ENCODE data around the gene NRXN3. TPM values are rescaled to one million over a fixed set of nuclear protein-coding genes. Genes with fewer than 3 reads are reported as not detected.
A peak's percentile ranks its signal among the peaks of the same experiment; 100 is the strongest.

The NRXN3 gene
- total RNA-seq, 1 donor from 2014 or later: 8.7 TPM

DNA sequence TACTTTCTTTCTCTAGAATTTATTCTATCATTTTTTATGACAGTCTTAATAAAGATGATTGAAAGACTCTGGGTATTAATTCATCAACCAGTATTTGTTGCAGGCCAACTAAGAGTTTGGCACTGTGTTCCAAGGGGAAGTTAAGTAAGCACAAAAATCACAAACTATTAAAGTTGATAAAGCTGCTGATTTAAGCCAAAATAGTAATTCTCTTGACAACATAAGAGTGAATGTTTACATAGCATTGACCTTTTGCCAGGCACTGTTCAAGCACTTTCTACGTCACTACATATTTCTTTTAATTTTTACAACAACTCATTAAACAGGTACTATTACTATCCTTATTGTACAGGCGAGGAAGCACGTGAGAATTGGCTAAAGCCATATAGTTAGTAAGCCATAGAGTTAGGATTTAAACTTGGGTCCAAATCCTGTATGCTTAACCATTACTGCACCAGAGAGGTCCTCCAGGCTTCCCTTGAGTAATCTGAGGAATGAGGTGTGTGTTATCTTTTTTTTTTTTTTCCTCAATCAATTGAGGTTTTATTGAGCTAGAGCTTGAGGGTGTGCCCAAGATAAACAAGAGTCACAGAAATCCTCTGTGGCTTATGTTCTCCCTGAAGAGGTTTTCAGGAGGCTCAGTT is 1031.5 kb downstream of the NRXN3 start:
- DNase-seq (ENCODE audit: low spot score): no peak

DNA sequence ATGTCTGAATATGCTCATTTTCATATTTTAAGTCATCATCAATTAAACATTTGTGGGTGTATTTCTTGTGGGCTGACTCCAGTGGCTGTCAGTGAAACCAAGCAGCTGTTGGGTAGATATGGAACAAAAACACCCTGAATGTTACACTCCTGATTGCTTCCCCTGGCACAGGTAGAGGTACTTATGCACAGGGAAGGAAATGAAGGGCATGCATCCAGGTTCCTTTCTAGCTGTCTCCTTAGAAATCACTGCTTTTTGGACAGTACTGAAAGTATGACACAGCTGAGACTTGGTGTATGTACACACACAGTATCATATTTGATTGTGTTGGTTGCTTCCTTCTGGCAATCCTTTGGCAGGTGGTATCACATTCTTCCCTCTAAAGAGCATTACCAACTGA is 1034.4 kb downstream of the NRXN3 start:
- no peak for DNase-seq (ENCODE audit: low spot score)

DNA sequence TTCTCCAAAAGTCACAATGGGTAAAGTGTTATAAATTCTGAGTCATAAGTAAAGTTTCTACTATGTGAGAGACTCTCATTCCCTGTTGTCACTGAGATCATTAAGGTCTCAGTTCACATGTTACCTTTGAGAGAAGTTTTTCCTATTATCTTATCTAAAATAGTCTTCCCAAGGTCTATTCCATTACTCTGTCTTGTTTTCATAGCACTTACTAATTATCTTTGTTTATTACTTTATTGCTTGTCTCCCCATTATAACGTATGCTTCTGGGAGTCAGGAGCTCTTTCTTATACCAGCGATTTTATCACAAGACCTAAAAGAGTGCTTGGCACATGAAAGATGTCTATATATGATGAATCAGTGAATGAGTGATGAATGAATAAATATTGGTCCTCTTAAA is 1039.2 kb downstream of the NRXN3 start:
- DNase-seq (ENCODE audit: low spot score): no peak

DNA sequence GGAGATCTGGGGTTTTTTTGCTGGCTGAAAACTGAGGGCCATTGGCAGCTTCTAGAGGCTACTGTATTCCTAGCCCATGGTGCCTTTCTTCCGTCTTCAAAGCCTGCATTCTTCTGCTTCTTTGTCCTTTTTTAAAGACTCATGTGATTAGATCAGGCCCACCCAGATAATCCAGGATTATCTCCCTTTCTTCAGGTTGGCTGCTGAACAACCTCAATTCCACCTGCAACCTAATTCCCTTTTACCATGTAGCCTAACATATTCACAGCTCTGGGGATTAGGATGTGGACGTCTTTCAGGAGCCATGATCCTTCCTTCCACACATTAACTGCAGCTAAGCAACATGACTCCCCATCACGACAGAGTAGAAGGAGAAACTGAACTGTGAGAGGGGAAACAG is 1055.6 kb downstream of the NRXN3 start:
- DNase-seq (ENCODE audit: low spot score): no peak

DNA sequence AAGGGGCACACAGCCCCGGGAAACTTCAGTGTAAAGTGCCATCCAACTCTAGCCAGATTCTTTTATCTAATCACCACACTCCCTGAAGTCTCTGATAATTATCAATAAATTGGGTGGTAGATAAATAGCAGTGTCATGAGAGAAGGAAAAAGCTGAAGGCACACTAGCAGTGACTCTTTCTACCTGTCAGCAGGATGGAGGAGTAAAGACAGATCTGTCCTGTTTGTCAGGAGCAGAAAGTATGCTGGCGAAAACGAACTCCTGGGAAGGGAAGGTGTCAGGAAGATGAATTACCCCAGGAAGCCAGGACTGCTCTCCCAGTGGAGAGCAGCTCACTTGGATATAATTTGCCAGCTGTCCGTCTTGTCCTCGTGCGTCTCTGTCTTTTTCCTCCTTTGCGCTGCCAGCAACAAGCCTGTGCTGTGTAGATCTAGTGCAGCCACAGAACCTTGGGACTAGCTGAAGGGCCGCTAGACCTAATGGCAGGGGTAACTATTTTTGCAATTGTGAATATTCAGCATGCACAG is 1059.3 kb downstream of the NRXN3 start:
- no peak for DNase-seq (ENCODE audit: low spot score)

DNA sequence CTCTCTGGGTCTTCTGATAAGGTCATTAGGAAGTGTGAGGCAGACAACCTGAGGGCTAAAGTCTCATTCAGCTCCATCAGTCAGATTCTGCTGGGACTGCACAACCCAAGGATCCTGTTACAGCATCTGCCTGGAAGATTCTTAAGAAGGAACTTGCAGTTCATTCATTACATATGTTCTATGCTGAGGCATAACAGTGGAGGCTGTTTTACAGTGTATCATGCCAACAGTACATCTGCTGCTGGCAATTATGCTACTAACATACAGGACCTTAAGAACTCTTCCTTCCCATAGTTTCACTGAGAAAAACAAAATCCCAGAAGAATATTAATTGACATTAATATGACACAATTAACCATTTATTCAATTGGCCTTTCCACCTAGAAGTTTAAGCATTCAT is 1072.5 kb downstream of the NRXN3 start:
- DNase-seq (ENCODE audit: low spot score): peak; percentile 11

DNA sequence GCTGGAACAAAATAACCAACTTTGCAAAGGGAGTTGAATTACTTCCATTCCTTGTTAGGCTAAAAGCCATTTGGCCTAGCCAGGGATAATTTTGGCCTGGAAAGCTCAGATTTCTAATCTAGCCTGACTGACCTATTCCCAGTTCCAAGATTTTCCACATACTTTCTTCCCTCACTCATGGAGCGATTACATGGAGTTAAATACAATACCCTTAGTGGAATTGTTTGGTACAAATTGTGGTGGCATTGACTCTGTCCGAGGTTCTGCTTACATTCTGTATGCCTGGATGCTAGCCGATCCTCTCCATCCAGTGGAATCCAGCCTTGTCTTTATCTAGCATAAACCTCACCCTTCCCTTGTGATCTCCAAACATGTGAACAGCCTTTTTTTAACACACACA is 1076.0 kb downstream of the NRXN3 start:
- no peak for DNase-seq (ENCODE audit: low spot score)

DNA sequence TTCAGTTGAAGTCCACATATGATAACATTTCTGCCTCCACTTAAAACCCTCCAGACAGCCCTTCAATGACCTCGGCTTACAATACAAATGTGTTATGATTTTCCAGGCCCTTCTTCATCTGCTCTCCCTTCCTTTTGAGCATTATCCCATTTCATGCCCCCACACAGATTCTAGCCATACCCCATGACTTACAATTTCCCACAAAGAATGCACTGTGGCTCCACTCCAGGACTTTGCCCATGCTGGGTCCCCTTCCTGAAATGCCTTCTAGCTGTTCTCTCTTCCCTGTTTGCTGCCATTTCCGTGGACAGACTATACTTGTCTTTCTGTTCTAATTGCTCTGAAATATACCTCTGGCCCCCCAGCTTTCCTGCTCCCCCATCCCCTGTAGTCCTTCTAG is 1078.0 kb downstream of the NRXN3 start:
- DNase-seq (ENCODE audit: low spot score): no peak

DNA sequence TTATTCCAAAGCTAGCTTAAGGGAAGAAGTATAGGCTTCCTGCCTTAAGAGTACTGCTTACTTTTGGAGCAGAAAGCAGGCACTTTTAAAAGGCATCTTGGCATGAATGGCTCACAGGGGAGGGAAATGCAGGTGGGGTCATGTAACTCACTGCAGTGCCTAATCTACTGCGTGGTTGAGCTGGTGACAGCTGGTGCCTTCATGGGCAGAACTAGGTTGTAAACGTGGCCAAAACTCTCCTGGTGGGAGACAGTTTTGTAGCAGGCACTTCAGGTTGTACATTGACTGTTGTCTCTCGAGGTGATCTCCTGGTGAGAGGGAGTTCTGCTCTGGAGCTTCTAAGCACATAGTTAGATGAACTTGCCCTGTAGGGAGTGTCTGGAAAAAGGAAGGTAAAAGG is 1078.6 kb downstream of the NRXN3 start:
- DNase-seq (ENCODE audit: low spot score): no peak

DNA sequence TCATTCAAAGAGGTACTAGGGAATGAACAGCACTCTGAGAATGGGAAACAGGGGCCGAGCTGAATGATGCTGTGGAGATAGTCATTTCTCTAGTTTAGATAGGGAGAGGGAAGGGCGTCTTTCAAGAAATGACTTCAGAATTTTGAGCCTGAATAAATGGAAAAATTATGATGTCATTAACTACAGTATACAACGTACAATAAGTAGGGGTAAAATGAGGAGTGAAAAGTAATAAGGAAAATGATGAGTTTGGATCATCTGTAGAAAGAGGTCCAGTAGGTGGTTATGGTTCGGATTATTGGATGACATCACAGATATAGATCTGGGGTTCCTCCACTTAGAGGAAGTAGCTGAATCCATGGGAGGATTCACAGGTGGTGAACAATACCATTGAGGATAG is 1081.1 kb downstream of the NRXN3 start:
- no peak for DNase-seq (ENCODE audit: low spot score)

DNA sequence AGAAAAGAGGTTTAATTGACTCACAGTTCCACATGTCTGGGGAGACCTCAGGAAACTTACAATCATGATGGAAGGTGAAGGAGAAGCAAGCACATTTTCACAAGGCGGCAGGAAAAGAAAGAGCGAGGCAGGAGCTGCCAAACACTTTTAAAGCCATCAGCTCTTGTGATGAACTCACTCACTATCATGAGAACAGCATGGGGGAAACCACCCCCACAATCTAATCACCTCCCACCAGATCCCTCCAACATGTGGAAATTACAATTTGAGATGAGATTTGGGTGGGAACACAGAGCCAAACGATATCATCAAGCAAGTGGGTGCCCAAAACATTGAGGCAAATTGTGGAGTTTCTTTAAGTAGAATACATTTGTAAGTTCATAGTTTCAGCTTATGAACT is 1083.4 kb downstream of the NRXN3 start:
- no peak for DNase-seq (ENCODE audit: low spot score)

DNA sequence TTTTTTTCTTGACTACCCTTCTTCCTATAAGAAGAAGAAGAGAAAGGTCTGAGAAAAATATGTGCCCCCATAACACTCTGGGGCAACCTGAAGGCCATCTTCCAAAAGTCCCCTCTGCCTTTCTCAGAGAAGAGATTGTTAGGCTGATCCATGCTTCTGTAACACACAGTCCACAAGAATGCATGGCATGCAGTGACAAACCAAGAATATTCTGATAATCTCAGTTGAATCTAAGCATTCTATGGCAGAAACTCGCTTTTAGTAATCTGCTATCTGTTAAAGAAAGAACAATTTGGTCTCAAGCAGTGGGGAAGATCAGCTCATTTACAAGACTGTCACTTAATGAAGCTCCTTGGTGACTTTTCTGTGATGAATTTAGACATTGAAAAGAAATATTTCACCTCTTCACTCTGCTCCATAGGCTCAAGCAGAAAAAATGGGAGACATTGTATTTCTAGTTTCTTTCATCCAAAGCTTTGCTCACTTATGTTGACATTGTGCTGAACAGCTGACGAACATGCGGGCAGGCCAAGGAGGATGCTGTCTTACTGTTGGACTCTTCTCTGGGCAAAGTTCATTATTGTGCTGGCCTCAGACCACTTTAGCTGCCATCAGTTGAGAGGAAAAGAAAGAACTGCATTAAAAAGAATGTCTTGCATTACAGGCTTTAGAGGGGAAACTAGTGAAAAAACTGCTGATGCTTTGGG is 1084.0 kb downstream of the NRXN3 start:
- peak; percentile 47 for DNase-seq (ENCODE audit: low spot score)

DNA sequence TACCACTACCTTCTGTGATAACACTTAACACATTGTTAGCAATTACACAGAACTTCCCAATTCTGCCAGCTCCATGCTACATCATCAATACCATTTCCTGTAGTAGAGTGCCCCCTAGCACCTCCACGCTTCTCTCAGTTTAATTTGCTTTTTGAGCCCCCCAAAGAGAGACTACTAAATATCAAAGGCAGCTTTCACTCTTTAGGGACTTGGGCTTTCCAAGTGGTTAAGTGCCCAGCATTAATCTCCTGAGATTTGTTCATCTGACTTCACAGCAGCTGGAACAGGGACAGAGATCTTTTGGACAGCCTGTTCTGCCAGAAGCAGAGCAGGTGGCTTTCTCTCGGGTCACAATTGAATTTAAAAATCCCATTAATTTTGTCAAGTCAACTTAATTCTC is 1086.2 kb downstream of the NRXN3 start:
- DNase-seq (ENCODE audit: low spot score): no peak

DNA sequence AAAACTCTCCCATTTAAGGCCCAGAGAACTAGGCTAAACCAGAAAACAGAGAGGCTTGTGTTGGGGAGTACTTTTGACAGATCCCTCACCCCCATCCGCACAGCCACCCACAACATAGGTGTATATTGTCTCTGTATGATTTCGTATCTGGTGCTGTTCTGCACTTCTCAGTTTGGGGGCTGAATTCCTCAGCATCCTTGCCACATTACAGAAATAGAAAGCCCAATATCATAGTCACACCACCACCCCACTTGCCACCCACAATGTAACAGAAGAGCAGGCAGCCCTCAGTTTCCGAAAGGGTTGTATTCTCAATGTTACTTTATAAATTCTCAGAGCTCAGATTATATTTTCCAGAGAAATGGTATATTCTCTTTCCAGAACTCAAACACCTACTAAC is 1090.2 kb downstream of the NRXN3 start:
- no peak for DNase-seq (ENCODE audit: low spot score)

DNA sequence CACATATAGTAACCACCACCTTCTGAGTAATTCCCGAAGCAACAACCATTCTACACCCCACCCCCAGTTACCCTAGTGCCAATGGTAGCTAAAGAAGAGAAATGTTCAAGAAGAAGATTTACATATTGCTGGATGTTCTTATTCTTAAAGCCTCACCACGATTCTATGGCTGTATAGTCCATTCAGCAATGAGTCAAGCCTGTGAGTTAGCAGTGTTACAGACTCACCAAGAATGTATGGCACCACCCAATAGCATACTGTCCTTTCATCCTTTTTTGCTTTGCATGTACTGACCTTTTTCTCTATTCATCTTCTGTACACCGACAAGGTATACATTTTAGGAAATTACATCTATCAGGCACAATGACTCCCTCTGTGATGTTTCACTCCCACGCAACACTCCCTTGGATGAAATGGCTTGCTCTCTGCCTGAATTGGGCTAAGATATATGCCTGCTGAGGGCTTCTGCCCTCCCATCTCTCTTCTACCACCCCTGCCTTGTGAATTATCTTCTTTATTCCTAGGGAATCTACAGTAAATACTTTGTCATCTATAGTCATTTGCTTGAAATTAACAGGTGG is 1095.3 kb downstream of the NRXN3 start:
- DNase-seq (ENCODE audit: low spot score): no peak

DNA sequence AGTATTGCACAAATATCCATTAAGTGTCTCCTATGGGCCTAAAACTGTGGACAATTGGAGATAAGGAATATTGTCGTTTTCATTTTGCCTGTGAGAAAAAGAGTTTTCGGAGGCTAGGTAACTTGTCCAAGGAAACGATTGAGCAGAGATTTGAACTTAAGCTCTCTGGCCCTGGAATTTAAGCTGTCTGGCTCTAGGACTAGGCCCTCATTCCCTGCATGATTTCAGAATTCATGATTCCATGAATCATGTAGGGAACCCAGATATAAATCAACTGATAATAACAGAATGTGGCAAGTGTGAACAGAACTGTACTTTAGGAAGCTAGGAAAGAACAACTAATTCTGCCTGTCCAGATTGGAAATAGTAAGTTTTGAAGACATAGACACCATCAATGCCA is 1100.2 kb downstream of the NRXN3 start:
- DNase-seq (ENCODE audit: low spot score): no peak

DNA sequence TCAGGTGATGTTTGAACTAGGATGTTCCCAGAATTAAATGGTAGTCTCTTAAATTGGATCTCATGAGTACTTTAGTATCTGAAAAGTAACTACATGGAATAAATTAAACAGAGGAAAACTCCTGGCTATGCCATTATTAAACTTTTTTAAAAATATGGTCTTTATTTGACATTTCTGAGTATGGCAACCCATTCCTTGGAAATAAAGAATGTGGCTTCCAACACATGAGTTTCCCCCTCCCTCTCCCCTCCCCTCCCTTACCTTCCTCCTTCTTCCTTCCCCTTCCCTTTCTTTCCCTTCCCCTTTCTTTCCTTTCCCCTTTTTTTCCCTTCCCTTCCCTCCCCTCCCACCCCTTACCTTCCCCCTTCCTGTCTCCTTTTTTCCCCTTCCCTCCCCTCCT is 1100.9 kb downstream of the NRXN3 start:
- no peak for DNase-seq (ENCODE audit: low spot score)

DNA sequence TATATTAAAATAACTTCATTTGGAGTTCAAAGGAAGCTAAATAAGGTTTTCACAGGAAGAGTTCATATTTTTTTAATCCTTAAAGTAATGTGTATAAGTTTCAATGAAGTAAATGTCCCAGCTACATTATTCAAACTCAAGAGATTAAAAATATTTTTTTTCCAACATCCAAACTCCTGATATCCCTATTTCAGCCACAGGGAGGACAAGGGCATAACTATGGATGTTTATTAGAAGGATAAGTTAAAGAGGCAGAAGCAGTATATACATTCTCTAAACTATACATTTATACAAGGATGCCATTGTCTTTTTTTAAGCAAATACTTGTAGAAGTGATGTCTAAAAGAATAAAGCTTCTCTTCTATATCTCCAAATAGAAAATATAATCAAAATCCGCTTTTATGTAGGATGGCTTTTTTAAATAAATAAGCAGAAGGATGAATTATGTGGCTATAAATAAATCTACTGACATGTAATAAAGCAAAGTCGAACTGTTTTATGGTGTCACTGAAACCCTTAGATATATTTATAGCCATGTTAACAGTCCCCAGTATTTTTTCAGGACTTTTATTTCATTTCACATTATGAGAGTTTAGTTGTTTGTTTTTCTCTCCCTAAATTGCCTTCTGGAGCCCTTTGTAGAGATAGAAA is 1104.6 kb downstream of the NRXN3 start:
- DNase-seq (ENCODE audit: low spot score): no peak

DNA sequence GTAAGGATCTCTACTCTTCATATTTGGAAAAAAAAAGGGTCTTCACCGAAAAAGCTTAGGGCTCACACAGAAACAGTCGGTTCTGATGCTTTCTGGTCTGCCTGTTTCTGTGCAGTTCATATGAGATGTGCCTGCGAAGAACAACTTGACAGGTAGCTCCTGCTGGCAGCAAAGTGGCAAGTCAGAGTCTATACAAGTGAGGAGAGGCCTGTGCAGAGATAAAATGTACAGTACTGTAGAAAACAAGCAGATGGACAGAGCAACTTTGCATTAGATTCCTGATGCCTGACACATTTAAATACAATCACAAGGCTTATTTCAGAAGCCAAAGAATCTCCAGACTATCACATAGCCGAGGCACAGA is 1105.1 kb downstream of the NRXN3 start:
- no peak for DNase-seq (ENCODE audit: low spot score)

DNA sequence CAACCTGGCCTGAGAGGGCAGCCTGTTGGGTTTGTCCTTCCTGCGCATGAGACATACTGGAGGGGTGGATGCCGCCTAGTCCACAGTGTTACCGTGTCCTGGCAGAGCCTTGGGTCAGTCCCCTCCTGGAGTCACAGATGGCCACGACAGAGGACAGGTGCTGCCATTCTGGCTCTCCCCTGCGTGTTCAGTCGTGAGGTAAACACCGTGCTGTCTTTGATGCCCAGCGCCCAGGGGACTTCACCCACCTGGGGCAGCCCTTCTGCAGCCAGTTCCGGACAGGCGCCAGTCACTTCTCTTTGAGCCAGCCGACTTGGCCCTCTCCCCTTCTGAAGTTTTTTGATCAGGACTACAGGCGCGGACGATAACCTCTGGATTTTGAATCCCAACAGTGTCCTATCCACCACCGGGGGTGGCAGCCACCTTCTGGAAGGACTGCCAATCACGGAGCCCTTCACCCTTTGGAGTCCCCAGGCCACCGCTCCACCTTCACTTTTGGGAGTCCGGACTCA is 1108.2 kb downstream of the NRXN3 start:
- no peak for DNase-seq (ENCODE audit: low spot score)

DNA sequence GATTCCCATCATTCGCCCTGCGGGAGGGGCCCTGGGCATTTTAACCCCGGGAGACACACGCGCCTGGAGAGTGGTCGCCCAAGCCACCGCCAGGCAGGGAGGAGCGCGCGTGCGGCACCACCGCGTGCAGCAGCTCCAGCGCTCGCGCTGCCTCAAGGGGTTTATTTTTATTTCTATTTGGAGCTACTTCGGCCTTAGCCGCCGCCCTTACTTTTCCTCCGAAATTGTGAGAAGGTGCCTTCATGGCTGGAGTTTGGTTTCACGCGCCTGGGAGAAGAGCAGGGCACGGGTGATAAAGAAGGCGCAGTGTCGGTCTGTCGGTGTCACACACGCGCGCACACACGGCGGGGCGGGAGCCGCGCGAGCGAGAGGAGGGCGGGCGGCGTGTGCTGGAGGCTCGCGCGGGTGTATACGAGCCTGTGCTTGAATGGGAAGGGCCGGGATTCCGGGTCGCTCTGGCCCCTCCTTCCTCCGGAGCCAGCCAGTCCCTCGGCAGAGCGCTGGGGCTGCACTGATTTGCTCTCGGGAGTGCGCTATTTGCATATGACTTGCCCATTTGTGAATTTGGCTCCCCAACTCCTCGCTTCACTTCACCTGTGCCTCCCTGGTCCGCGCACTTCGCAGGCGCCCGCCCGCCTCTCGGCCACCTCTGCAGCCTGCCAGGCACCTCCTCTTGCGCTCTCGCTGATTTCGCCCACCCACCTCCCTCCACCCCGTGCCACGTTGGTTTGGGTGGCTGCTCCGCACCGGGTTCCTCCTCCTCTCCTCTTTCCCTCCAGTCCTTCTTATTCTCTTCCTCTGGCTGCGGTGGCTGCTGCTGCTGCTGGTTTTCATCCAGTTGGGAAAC is 1108.8 kb downstream of the NRXN3 start:
- peak; percentile 96 for DNase-seq (ENCODE audit: low spot score)
